Kidney (tissue), 14 donors: ENCODE results near the gene VPS39. TPM values are rescaled to one million over a fixed set of nuclear protein-coding genes. Genes with fewer than 3 reads are reported as not detected.

Experiments used
- DNase-seq, 5 donors: peaks; one replicate each; pipeline ENCODE4 v3.0.0-alpha.2; 2013 to 2020
- FAIRE-seq: peaks from 2 replicates; lab custom pipeline; 2012; peaks lifted over from hg19 to GRCh38; lab: Jason Lieb, UNC
- H3K27ac ChIP-seq, 2 donors: one replicate each; pipeline ENCODE4 v1.7.0; 2013; ENCODE audit warnings: low read depth in 2 of 2, low read length in 2 of 2, inconsistent platforms in 1 of 2
- H3K27me3 ChIP-seq: one replicate; pipeline ENCODE4 v1.7.1; 2013; ENCODE audit warnings: low read length, inconsistent platforms; ENCODE audit not compliant: control insufficient read depth, insufficient read depth
- H3K36me3 ChIP-seq, 3 donors: one replicate each; pipeline versions ENCODE4 v1.7.0 to v1.7.1; 2013; ENCODE audit warnings: low read length in 3 of 3, control low read depth in 1 of 3, inconsistent platforms in 1 of 3; ENCODE audit not compliant: insufficient read depth in 3 of 3, control insufficient read depth in 2 of 3
- H3K4me1 ChIP-seq, 3 donors: one replicate each; pipeline versions ENCODE4 v1.7.0 to v1.7.1; 2013; ENCODE audit warnings: low read length in 3 of 3, inconsistent platforms in 1 of 3, low read depth in 1 of 3; ENCODE audit not compliant: control insufficient read depth in 2 of 3, insufficient read depth in 2 of 3
- H3K4me3 ChIP-seq, 3 donors: one replicate each; pipeline versions ENCODE4 v1.7.0 to v1.8.1; 2013; ENCODE audit warnings: low read length in 3 of 3, control low read depth in 1 of 3, inconsistent platforms in 1 of 3
- H3K9ac ChIP-seq, 3 donors: one replicate each; pipeline versions ENCODE4 v1.7.0 to v1.7.1; 2013; ENCODE audit warnings: low read length in 3 of 3, control low read depth in 1 of 3, inconsistent platforms in 1 of 3
- H3K9me3 ChIP-seq, 3 donors: one replicate each; pipeline versions ENCODE4 v1.7.0 to v1.7.1; 2013; ENCODE audit warnings: low read length in 3 of 3, control low read depth in 1 of 3, inconsistent platforms in 1 of 3; ENCODE audit not compliant: control insufficient read depth in 2 of 3, insufficient read depth in 1 of 3
- intact Hi-C: fragments of 100-400 bp; cut with DNase I; formaldehyde crosslinking; loops from one replicate; pipeline ENCODE4 v1.11.1; 2022
- polyA plus RNA-seq: library from polyadenylated mRNA; stranded (reverse); fragments of 350-450 nt; fragmentation: Illumina TruSeq; extraction: RNeasy Lipid Tissue Mini Kit (QIAGEN cat#74804); gene quantifications from one replicate; pipeline ENCODE4 v1.2.3, GENCODE V29; 2014; ENCODE audit warnings: low read depth, low replicate concordance; ENCODE audit not compliant: insufficient read depth
- total RNA-seq: library from RNA; stranded (reverse); fragmentation: NEBNext Ultra II Directional; extraction: Animal tissue kit (Norgen Biotek cat#: 25700); gene quantifications from one replicate; pipeline ENCODE4 v1.2.1, GENCODE V29; 2021
- TF ChIP-seq, protein P1 (sequence below): IDR thresholded peaks from 3 replicates; pipeline ENCODE4 v1.5.1; 2012; ENCODE audit warnings: mild to moderate bottlenecking, moderate library complexity, borderline replicate concordance; ENCODE audit not compliant: insufficient read depth; ENCODE audit errors: extremely low read depth
- donor health status: control.
- donor health status: control.
- donor health status: control.
- donor health status: control.
- donor health status: control.
- donor health status: DM: yes; HTN: yes; CAD: no.
- donor health status: Normal renal cell carcinoma (clear cell type).

The VPS39 gene
- total and polyA plus RNA-seq, 2 donors from 2014 or later, result 33.1 to 70.9 TPM

GRCh38 chr15:42154212-42154941, 53.7 kb downstream of the VPS39 start:
- H3K9me3 ChIP-seq, result no peaks in the 10 kb centered on the region
- H3K27ac ChIP-seq, result peak overlapping the region; percentile 90 to 92
- H3K4me1 ChIP-seq, result peaks cover 3 to 42% (median 26%) of the 10 kb centered on the region in 3 donors
- peak overlapping the region; percentile 57 to 76 (median 58) for H3K4me3 ChIP-seq
- intact Hi-C loops, result no loop called here
- FAIRE-seq, result no peak
- peak overlapping the region in 1 of 3 donors; percentile 76 for H3K9ac ChIP-seq
- H3K27me3 ChIP-seq, result no peaks in the 10 kb centered on the region
- TF ChIP-seq, protein P1, sequence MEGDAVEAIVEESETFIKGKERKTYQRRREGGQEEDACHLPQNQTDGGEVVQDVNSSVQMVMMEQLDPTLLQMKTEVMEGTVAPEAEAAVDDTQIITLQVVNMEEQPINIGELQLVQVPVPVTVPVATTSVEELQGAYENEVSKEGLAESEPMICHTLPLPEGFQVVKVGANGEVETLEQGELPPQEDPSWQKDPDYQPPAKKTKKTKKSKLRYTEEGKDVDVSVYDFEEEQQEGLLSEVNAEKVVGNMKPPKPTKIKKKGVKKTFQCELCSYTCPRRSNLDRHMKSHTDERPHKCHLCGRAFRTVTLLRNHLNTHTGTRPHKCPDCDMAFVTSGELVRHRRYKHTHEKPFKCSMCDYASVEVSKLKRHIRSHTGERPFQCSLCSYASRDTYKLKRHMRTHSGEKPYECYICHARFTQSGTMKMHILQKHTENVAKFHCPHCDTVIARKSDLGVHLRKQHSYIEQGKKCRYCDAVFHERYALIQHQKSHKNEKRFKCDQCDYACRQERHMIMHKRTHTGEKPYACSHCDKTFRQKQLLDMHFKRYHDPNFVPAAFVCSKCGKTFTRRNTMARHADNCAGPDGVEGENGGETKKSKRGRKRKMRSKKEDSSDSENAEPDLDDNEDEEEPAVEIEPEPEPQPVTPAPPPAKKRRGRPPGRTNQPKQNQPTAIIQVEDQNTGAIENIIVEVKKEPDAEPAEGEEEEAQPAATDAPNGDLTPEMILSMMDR, result no peak
- DNase-seq, result peak; percentile 90 to 94 (median 93)
- no peaks in the 10 kb centered on the region for H3K36me3 ChIP-seq

- TF ChIP-seq, protein P1, result no peak
- no peak overlapping the region for H3K4me3 ChIP-seq
- no peaks in the 10 kb centered on the region for H3K27me3 ChIP-seq
- no peak overlapping the region for H3K9ac ChIP-seq
- H3K4me1 ChIP-seq, result peaks cover 3 to 40% (median 26%) of the 10 kb centered on the region in 3 donors
- H3K9me3 ChIP-seq, result no peaks in the 10 kb centered on the region
- intact Hi-C loops, result no loop called here
- FAIRE-seq (no peak), DNase-seq (peak in 1 of 5 donors; percentile 44)
- no peaks in the 10 kb centered on the region for H3K36me3 ChIP-seq
- peak overlapping the region; percentile 89 to 92 for H3K27ac ChIP-seq
These were observed 54.3 kb downstream of the VPS39 start for GRCh38 chr15:42153874-42154211.

DNA sequence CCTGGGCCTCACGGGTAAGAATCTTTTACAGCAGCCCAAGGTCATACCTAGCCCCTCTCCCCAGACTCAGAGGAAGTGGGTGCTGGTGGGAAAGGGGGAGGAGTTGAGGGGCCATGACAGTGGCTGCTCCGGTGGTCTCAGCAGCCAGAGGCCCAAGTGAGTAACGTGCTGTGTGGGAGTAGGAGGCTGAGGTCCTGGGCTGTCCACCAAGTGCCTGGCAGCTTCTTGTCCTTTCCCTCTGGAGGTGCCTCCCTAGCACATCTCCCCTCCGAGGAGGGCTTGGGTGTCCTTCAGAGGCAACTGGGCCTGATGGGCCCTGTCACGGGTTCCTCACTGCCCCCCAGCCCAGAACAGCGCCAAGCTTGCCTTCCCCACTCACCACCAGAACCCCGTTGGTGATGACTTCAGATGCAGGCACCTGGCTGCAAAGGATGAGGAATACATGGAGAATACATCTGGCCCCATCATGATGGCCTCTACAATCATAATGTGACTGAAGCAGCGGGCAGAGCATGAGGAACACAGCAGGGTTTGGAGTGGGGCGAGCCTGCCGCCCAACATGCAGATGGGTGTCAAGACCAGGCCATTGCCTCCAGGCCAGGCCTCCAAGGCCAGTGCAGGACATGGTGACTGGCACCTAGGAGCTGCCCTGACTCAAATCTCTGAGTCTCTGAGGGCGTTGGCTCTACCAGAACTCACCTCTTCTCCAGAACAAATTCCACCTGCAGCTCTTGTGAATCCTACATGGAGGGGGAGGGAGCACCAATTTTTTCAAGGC, 55.0 kb downstream of the VPS39 start:
- Histone ChIP-seq H3K4me3 (no peak overlapping the region), H3K9me3 (no peaks in the 10 kb centered on the region), H3K36me3 (no peaks in the 10 kb centered on the region), H3K27ac (peak overlapping the region; percentile 49 to 89), H3K4me1 (peaks cover 3 to 40% (median 26%) of the 10 kb centered on the region in 3 donors), H3K9ac (no peak overlapping the region), H3K27me3 (no peaks in the 10 kb centered on the region)
- TF ChIP-seq, protein P1, result no peak
- intact Hi-C loops, result no loop called here
- FAIRE-seq, result no peak
- peak in 1 of 5 donors; percentile 40 for DNase-seq
